Caco-2 (cell line): ENCODE data around the gene ATP1A2. TPM values are rescaled to one million over a fixed set of nuclear protein-coding genes. Genes with fewer than 3 reads are reported as not detected.

ENCODE experiments used
- BruUV-seq: library from RNA; stranded (reverse); fragments of 400-500 nt; replicated peaks from 2 replicates; lab custom pipeline; 2021; lab: Mats Ljungman, UMichigan
- CTCF ChIA-PET: fragments of 300-600 bp; sonication (Branson Sonifier 250); formaldehyde crosslinking; loops from one replicate; lab custom pipeline; 2022; ENCODE audit warnings: antibody characterized with exemption; lab: Charles Lee
- POLR2A ChIA-PET: fragments of 300-600 bp; sonication (Branson Sonifier 250); formaldehyde crosslinking; loops from one replicate; lab custom pipeline; 2022; ENCODE audit warnings: antibody characterized with exemption; lab: Charles Lee
- DNase-seq, 2 experiments: peaks; one replicate each; pipeline versions ENCODE4 v3.0.0 to v3.0.0-alpha.2; 2020 to 2022
- H3K27me3 ChIP-seq: replicated peaks from 2 replicates; pipeline ENCODE4 v1.6.0; 2011; ENCODE audit warnings: low read length; ENCODE audit not compliant: control insufficient read depth, insufficient read depth
- H3K36me3 ChIP-seq: 2 replicates; pipeline ENCODE4 v1.5.1; 2011; ENCODE audit warnings: low read length; ENCODE audit not compliant: control insufficient read depth, insufficient read depth
- H3K4me1 ChIP-seq: fragments of 250-450 bp; sonication (Bioruptor Pico); 2 replicates; pipeline ENCODE4 v1.5.1; 2020; ENCODE audit warnings: mild to moderate bottlenecking
- H3K4me3 ChIP-seq: 2 replicates; pipeline ENCODE4 v1.5.1; 2011; ENCODE audit warnings: low read depth, mild to moderate bottlenecking, control low read depth, low read length
- H3K9me3 ChIP-seq: fragments of 250-450 bp; sonication (Bioruptor Pico); 2 replicates; pipeline ENCODE4 v1.5.1; 2020; ENCODE audit warnings: mild to moderate bottlenecking, moderate library complexity
- H3K27ac Mint-ChIP-seq: one replicate; pipeline ENCODE4 v1.8.0; 2022; ENCODE audit warnings: mixed read lengths; ENCODE audit not compliant: unreplicated experiment
- H3K27me3 Mint-ChIP-seq: one replicate; pipeline ENCODE4 v1.8.0; 2022; ENCODE audit warnings: mixed read lengths; ENCODE audit not compliant: insufficient read depth, unreplicated experiment
- H3K36me3 Mint-ChIP-seq: one replicate; pipeline ENCODE4 v1.8.0; 2022; ENCODE audit warnings: mild to moderate bottlenecking, mixed read lengths; ENCODE audit not compliant: insufficient read depth, unreplicated experiment
- H3K4me1 Mint-ChIP-seq: one replicate; pipeline ENCODE4 v1.8.0; 2022; ENCODE audit warnings: low read depth, mixed read lengths; ENCODE audit not compliant: unreplicated experiment
- H3K4me3 Mint-ChIP-seq: one replicate; pipeline ENCODE4 v1.8.0; 2022; ENCODE audit warnings: mild to moderate bottlenecking, moderate library complexity, mixed read lengths; ENCODE audit not compliant: unreplicated experiment
- H3K9me3 Mint-ChIP-seq: one replicate; pipeline ENCODE4 v1.8.0; 2022; ENCODE audit warnings: mixed read lengths; ENCODE audit not compliant: unreplicated experiment
- intact Hi-C: fragments of 100-400 bp; cut with micrococcal nuclease; formaldehyde crosslinking; loops from one replicate; pipeline ENCODE4 v1.10.0; 2022; ENCODE audit not compliant: unreplicated experiment
- total RNA-seq: library from RNA; stranded (reverse); gene quantifications from 2 replicates; pipeline ENCODE4 v1.2.3, GENCODE V29; 2022
- TF ChIP-seq, protein P1 (sequence below), 2 experiments: fragments of 200-600 bp in 1 of 2; IDR thresholded peaks; 1 replicate in 1 of 2; 2 replicates in 1 of 2; pipeline versions ENCODE4 v1.5.1 to v1.8.0; 2011 to 2022; ENCODE audit warnings: antibody characterized with exemption in 1 of 2, control low read depth in 1 of 2, inconsistent platforms in 1 of 2, low read depth in 1 of 2, low read length in 1 of 2, mild to moderate bottlenecking in 1 of 2, moderate library complexity in 1 of 2; ENCODE audit not compliant: insufficient read depth in 1 of 2, severe bottlenecking in 1 of 2, unreplicated experiment in 1 of 2

ATP1A2 gene
- total RNA-seq, 1 experiment from 2014 or later: 0.36 TPM

DNA sequence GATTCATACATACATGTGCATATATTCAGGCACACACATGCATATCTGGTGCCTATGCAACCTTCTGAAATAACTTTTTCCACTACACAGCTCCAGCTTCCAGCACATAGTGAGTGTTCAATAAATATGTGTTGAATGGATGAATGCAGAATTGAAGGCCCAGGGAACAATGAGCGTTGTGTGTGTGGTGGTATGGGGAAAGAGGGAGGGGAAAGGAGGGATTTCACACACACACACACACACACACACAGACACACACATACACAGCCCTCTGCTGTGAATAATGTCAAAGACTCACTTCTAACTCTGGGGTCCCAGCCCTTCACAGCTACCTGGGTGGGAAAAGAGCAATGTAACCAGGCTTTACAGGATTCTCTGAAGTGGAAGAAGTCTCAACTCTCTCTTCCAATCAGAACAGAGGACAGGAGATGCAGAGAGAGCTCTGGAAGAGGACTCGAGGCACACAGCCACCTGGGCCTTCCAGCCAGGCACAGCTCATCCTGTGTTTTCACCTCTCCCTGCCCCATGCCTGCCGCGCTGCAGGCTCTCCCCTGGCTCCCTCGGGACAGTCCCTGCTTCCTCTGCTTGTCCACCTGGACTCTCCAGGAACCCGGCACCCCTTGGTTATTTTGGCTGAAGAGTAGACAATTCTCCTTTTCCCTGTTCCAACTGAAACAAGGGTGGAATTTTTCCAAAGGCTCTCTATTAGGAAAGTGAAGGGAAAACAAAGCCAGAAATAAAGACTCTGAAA, 11.7 kb upstream of the ATP1A2 start:
- Histone ChIP-seq H3K27me3 (no peaks in the 10 kb centered on the region), H3K9me3 (no peaks in the 10 kb centered on the region), H3K36me3 (no peaks in the 10 kb centered on the region), H3K4me1 (peaks cover 13% of the 10 kb centered on the region), H3K4me3 (no peak overlapping the region)
- no TSS peak for BruUV-seq
- Mint-ChIP-seq H3K27ac (no peak overlapping the region), H3K4me3 (no peak overlapping the region), H3K4me1 (peaks cover 21% of the 10 kb centered on the region), H3K36me3 (peaks cover 5% of the 10 kb centered on the region), H3K27me3 (no peaks in the 10 kb centered on the region), H3K9me3 (no peaks in the 10 kb centered on the region)
- intact Hi-C loops: no loop called here
- TF ChIP-seq, protein P1, sequence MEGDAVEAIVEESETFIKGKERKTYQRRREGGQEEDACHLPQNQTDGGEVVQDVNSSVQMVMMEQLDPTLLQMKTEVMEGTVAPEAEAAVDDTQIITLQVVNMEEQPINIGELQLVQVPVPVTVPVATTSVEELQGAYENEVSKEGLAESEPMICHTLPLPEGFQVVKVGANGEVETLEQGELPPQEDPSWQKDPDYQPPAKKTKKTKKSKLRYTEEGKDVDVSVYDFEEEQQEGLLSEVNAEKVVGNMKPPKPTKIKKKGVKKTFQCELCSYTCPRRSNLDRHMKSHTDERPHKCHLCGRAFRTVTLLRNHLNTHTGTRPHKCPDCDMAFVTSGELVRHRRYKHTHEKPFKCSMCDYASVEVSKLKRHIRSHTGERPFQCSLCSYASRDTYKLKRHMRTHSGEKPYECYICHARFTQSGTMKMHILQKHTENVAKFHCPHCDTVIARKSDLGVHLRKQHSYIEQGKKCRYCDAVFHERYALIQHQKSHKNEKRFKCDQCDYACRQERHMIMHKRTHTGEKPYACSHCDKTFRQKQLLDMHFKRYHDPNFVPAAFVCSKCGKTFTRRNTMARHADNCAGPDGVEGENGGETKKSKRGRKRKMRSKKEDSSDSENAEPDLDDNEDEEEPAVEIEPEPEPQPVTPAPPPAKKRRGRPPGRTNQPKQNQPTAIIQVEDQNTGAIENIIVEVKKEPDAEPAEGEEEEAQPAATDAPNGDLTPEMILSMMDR (IDR thresholded peaks at IDR 0.05; ENCODE audit: insufficient read depth in 1 of 2, low read depth in 1 of 2, low read length in 1 of 2, severe bottlenecking in 1 of 2, unreplicated experiment in 1 of 2): no peak
- DNase-seq: no peak
- ChIA-PET POLR2A (no interaction called here), CTCF (interaction anchor here (1.1 to 4.3 kb wide), 4 partner anchors 19 to 250 kb away, joined by 3 to 33 read pairs (median 8); no protein-coding TSS in a partner anchor)

DNA sequence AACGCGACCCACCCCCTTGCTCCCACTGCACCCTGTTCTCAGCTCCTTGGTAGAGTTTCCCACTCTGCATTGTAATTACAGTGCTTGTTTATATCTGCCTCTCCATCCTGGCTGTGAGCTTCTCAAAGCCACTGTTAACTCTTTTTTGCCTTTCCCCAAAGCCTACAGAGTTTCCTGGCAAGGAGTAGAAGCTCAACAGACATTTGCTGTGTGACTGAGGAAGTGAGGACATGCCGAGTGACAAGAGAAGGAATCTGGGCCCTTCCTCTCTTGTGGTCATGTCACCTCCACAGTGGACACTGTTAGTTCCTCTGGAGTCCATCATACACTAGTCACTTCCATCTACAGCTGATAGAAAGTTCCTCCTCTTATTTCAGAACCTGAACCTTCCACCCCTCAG, 11.1 kb upstream of the ATP1A2 start:
- Mint-ChIP-seq H3K4me1 (peaks cover 28% of the 10 kb centered on the region), H3K36me3 (peaks cover 5% of the 10 kb centered on the region), H3K9me3 (no peaks in the 10 kb centered on the region), H3K27me3 (no peaks in the 10 kb centered on the region), H3K4me3 (no peak overlapping the region), H3K27ac (no peak overlapping the region)
- Histone ChIP-seq H3K4me1 (peaks cover 14% of the 10 kb centered on the region), H3K27me3 (no peaks in the 10 kb centered on the region), H3K4me3 (no peak overlapping the region), H3K36me3 (no peaks in the 10 kb centered on the region), H3K9me3 (no peaks in the 10 kb centered on the region)
- intact Hi-C loops: no loop called here
- ChIA-PET POLR2A (no interaction called here), CTCF (interaction anchor here (1.1 to 1.7 kb wide), 2 partner anchors 115 to 250 kb away, joined by 3 to 4 read pairs; no protein-coding TSS in a partner anchor)
- TF ChIP-seq, protein P1 (IDR thresholded peaks at IDR 0.05; ENCODE audit: insufficient read depth in 1 of 2, low read depth in 1 of 2, low read length in 1 of 2, severe bottlenecking in 1 of 2, unreplicated experiment in 1 of 2): no peak
- no TSS peak for BruUV-seq
- DNase-seq: no peak

DNA sequence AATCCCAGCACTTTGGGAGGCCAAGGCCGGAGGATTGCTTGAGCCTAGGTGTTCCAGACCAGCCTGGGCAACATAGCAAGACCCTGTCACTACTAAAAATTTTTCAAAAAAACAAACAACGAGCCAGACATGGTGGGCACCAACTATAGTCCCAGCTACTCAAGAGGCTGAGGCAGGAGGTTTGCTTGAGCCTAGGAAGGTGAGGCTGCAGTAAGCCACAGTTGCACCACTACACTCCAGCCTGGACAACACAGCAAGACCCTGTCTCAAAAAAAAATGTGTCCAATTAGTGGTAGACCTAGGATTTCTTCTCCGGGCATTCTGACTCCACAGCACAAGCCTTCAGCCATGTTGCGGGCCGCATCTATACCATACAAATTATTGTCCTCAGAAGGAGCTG, 10.4 kb upstream of the ATP1A2 start:
- H3K36me3 Mint-ChIP-seq: peaks cover 5% of the 10 kb centered on the region
- Histone ChIP-seq H3K4me3 (no peak overlapping the region), H3K4me1 (peaks cover 14% of the 10 kb centered on the region), H3K27me3 (no peaks in the 10 kb centered on the region), H3K9me3 (no peaks in the 10 kb centered on the region), H3K36me3 (no peaks in the 10 kb centered on the region)
- no TSS peak for BruUV-seq
- POLR2A ChIA-PET: no interaction called here
- intact Hi-C loops: no loop called here
- CTCF ChIA-PET: no interaction called here
- TF ChIP-seq, protein P1 (IDR thresholded peaks at IDR 0.05; ENCODE audit: insufficient read depth in 1 of 2, low read depth in 1 of 2, low read length in 1 of 2, severe bottlenecking in 1 of 2, unreplicated experiment in 1 of 2): no peak
- H3K27ac Mint-ChIP-seq: no peak overlapping the region
- peaks cover 31% of the 10 kb centered on the region for H3K4me1 Mint-ChIP-seq
- no peak for DNase-seq
- H3K27me3 Mint-ChIP-seq: no peaks in the 10 kb centered on the region
- no peak overlapping the region for H3K4me3 Mint-ChIP-seq
- no peaks in the 10 kb centered on the region for H3K9me3 Mint-ChIP-seq
